Prostate gland (tissue), 2 donors: Measurements from ENCODE around the gene TIMM8B. TPM values are rescaled to one million over a fixed set of nuclear protein-coding genes. Genes with fewer than 3 reads are reported as not detected.

Source experiments
- DNase-seq: peaks from one replicate; pipeline ENCODE4 v3.0.0-alpha.2; 2019; ENCODE audit warnings: low spot score
- H3K27ac ChIP-seq, 2 donors: fragments of 200-600 bp; sonication (generic); 2 replicates each; pipeline ENCODE4 v1.5.1; 2017 to 2019
- H3K27me3 ChIP-seq: fragments of 200-600 bp; sonication (generic); replicated peaks from 2 replicates; pipeline ENCODE4 v1.5.1; 2019; ENCODE audit not compliant: insufficient read depth
- H3K36me3 ChIP-seq, 2 donors: fragments of 200-600 bp; sonication (generic); 1 replicate in 1 of 2; 2 replicates in 1 of 2; pipeline versions ENCODE4 v1.5.1 to v1.8.1; 2017 to 2019
- H3K4me1 ChIP-seq: fragments of 200-600 bp; sonication (generic); replicated peaks from 2 replicates; pipeline ENCODE4 v1.5.1; 2019
- H3K4me3 ChIP-seq, 2 donors: fragments of 200-600 bp; sonication (generic); 2 replicates each; pipeline ENCODE4 v1.5.1; 2017 to 2019
- H3K9me3 ChIP-seq: fragments of 200-600 bp; sonication (generic); 2 replicates; pipeline ENCODE4 v1.5.1; 2017
- POLR2A ChIP-seq: fragments of 450-650 bp; IDR thresholded peaks from one replicate; pipeline ENCODE4 v1.6.1; 2016; ENCODE audit warnings: antibody characterized with exemption, mild to moderate bottlenecking
- POLR2AphosphoS5 ChIP-seq: sonication (generic); formaldehyde crosslinking; IDR thresholded peaks from one replicate; pipeline ENCODE4 v1.6.1; 2017; ENCODE audit warnings: antibody characterized with exemption
- intact Hi-C: fragments of 100-400 bp; cut with DNase I; formaldehyde crosslinking; loops from one replicate; pipeline ENCODE4 v1.14.2; 2022
- small RNA-seq, 2 donors: library from RNA; depleted of rRNA; stranded (forward); fragments of <200 nt; gene quantifications; one replicate each; pipeline ENCODE3, GENCODE V24; 2016
- total RNA-seq, 2 donors: library from RNA; depleted of rRNA; stranded (reverse); fragments of >200 nt; gene quantifications; one replicate each; pipeline ENCODE4 v1.1.0, GENCODE V29; 2016
- TF ChIP-seq, protein P1 (sequence below), 4 experiments: fragments of 200-600 bp in 2 of 4; fragments of 450-650 bp in 2 of 4; sonication (generic) in 2 of 4; IDR thresholded peaks; 1 replicate in 3 of 4; 2 replicates in 1 of 4; pipeline ENCODE4 v1.5.1; 2016 to 2019; ENCODE audit warnings: antibody characterized with exemption in 4 of 4, mild to moderate bottlenecking in 2 of 4, moderate library complexity in 2 of 4

The TIMM8B gene
- total RNA-seq, 2 donors from 2014 or later = 43.1 to 49.5 TPM

DNA sequence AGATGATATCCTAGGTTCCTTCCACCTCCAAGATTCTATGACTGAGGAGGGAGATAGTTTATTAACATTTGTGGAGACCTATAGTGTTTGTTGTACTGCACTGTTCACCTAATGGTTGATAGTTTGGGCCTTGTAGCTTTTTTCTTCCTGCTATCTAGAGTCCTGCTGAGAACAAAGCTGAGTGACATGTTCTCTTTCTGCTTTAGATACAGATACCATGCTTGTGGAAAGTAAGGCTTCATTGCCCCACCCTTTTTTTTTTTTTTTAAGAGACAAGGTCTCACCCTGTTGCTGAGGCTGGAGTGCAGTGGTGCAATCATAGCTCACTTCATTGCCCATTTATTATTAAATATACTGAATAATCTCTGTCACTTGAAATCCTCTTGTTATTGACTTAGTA is 49.0 kb downstream of the TIMM8B start:
- no peak overlapping the region for H3K4me3 ChIP-seq
- H3K27ac ChIP-seq = no peak overlapping the region
- H3K36me3 ChIP-seq = no peaks in the 10 kb centered on the region
- intact Hi-C loops = no loop called here
- TF ChIP-seq, protein P1, sequence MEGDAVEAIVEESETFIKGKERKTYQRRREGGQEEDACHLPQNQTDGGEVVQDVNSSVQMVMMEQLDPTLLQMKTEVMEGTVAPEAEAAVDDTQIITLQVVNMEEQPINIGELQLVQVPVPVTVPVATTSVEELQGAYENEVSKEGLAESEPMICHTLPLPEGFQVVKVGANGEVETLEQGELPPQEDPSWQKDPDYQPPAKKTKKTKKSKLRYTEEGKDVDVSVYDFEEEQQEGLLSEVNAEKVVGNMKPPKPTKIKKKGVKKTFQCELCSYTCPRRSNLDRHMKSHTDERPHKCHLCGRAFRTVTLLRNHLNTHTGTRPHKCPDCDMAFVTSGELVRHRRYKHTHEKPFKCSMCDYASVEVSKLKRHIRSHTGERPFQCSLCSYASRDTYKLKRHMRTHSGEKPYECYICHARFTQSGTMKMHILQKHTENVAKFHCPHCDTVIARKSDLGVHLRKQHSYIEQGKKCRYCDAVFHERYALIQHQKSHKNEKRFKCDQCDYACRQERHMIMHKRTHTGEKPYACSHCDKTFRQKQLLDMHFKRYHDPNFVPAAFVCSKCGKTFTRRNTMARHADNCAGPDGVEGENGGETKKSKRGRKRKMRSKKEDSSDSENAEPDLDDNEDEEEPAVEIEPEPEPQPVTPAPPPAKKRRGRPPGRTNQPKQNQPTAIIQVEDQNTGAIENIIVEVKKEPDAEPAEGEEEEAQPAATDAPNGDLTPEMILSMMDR (IDR thresholded peaks at IDR 0.05) = no peak
- TF ChIP-seq POLR2A (no peak), POLR2AphosphoS5 (no peak)
- no peak for DNase-seq
- H3K9me3 ChIP-seq = no peaks in the 10 kb centered on the region
- H3K4me1 ChIP-seq = no peaks in the 10 kb centered on the region
- no peaks in the 10 kb centered on the region for H3K27me3 ChIP-seq

Small RNA genes within 50 kb of the gene (small RNA-seq; reads per million reads assigned to genes)
- gene AP000907.3 = 0 reads per million in 2 donors

Other genes starting within 250 kb of the TIMM8B start
- gene ALG9, start 215.2 kb downstream of the TIMM8B start, total RNA-seq = 10 to 100 TPM; 24.9 to 26.5 TPM
- gene FDXACB1, start 207.6 kb downstream of the TIMM8B start, total RNA-seq = 1 to 10 TPM; 2.7 to 7.6 TPM
- 10 to 100 TPM; 42.2 to 46.2 TPM for gene CFAP68, start 207.2 kb downstream of the TIMM8B start, total RNA-seq
- gene CRYAB, start 175.0 kb downstream of the TIMM8B start, total RNA-seq = 10 to 100 TPM; 59.0 to 80.1 TPM
- gene HSPB2, start 174.0 kb downstream of the TIMM8B start, total RNA-seq = under 1 TPM in 1 of 2 donors, not detected in 1; 0.85 TPM
- 10 to 100 TPM; 13.2 to 31.5 TPM for gene C11orf52, start 167.8 kb downstream of the TIMM8B start, total RNA-seq
- gene DIXDC1, start 149.4 kb downstream of the TIMM8B start, total RNA-seq = 10 to 100 TPM; 32.9 to 35.2 TPM
- 10 to 100 TPM; 19.9 to 21.2 TPM for gene DLAT, start 61.3 kb downstream of the TIMM8B start, total RNA-seq
- 10 to 100 TPM in 1 of 2 donors, 1 to 10 TPM in 1; 1.1 to 13.7 TPM for gene PIH1D2, start 12.7 kb downstream of the TIMM8B start, total RNA-seq
- gene NKAPD1, start 12.5 kb downstream of the TIMM8B start, total RNA-seq = 10 to 100 TPM; 11.8 to 16.8 TPM
- gene SDHD, start 117 bp upstream of the TIMM8B start, total RNA-seq = 100 to 1,000 TPM in 1 of 2 donors, 10 to 100 TPM in 1; 91.6 to 107 TPM
- 1 to 10 TPM; 4.0 to 8.8 TPM for gene IL18, start 77.3 kb upstream of the TIMM8B start, total RNA-seq
- 1 to 10 TPM in 1 of 2 donors, not detected in 1; 4.0 TPM for gene TEX12, start 80.6 kb upstream of the TIMM8B start, total RNA-seq
- gene BCO2, start 88.8 kb upstream of the TIMM8B start, total RNA-seq = 1 to 10 TPM; 3.2 to 9.1 TPM
- gene PTS, start 139.7 kb upstream of the TIMM8B start, total RNA-seq = 10 to 100 TPM; 24.4 to 28.7 TPM
- not detected for gene PLET1, start 174.1 kb upstream of the TIMM8B start, total RNA-seq